ENCODE measurements around the gene COIL.

Gene COIL

DNA sequence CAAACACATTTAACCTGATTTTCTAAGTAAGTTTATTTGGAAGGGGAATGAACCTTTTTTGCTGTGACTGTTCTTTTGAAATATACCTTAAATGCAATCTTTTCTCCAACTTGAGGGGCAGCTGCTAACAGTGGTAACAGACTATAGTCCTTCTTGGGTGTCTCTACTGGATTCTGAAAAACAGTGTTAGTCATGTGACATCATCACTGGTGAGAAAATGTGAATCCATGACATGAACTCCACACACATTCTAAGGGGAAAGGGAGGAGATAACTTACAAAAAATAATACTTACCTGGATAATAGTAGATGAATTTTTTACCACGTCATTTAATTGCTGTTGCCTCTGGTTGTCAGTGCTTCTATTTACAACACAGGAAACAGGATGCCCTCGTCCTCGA, 11.3 kb downstream of the COIL start:
- H3K4me3 ChIP-seq (ENCODE audit: low read length): no peak overlapping the region
- no peak overlapping the region for H2BK15ac ChIP-seq (replicated peaks; ENCODE audit: low read depth)
- WGBS (ENCODE audit: extremely low coverage, insufficient coverage, low lambda C conversion rate): no CpG with 5 or more reads among the region's 3 CpGs
- H3K79me2 ChIP-seq (ENCODE audit: control insufficient read depth, insufficient read depth, low read length): no peaks in the 10 kb centered on the region
- no peaks in the 10 kb centered on the region for H3K27me3 ChIP-seq (ENCODE audit: insufficient read depth, low read length, poor library complexity)
- no peak overlapping the region for H3K56ac ChIP-seq (ENCODE audit: low read length)
- no peak overlapping the region for H4K8ac ChIP-seq (ENCODE audit: low read depth, low read length)
- H3K9ac ChIP-seq (ENCODE audit: low read length): no peak overlapping the region
- no peak overlapping the region for H2BK5ac ChIP-seq (ENCODE audit: low read length)
- H3K36me3 ChIP-seq (ENCODE audit: control insufficient read depth, insufficient read depth, low read length): no peaks in the 10 kb centered on the region
- no peak overlapping the region for H3K4ac ChIP-seq (ENCODE audit: low read depth, low read length)
- no peak overlapping the region for H3K4me2 ChIP-seq (ENCODE audit: low read length)
- H2AK5ac ChIP-seq (ENCODE audit: low read length): no peak overlapping the region
- H2BK120ac ChIP-seq (ENCODE audit: low read depth, low read length): no peak overlapping the region
- H4K5ac ChIP-seq (ENCODE audit: low read length): no peak overlapping the region
- no peaks in the 10 kb centered on the region for H3K4me1 ChIP-seq (ENCODE audit: control insufficient read depth, low read depth, low read length)
- DNase-seq: no peak
- no peak overlapping the region for H3K23ac ChIP-seq (ENCODE audit: low read length)
- H3K79me1 ChIP-seq (ENCODE audit: low read length): peaks cover 3% of the 10 kb centered on the region
- H3K18ac ChIP-seq (ENCODE audit: low read length): no peak overlapping the region
- no peak overlapping the region for H3K27ac ChIP-seq (ENCODE audit: low read depth, low read length)

DNA sequence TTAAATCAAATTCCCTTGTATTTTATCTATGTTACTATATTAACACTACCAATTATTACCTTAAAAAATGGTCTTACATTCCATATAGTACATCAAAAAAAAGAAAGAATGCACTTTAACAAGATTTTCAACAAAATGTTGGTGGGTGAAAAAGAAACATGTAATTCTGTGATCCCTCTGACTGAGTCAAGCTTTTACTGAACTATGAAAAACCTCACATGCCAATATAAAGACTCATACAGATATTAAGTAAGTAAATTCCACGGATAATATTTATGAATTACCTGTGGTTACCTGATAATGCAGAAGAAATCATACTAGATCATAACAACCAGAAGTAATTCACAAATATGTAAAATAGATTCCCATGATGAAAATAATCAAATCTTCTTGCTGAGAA, 12.4 kb downstream of the COIL start:
- H2BK120ac ChIP-seq (ENCODE audit: low read depth, low read length): no peak overlapping the region
- no peak overlapping the region for H3K4ac ChIP-seq (ENCODE audit: low read depth, low read length)
- no peak overlapping the region for H2BK15ac ChIP-seq (replicated peaks; ENCODE audit: low read depth)
- no peak overlapping the region for H2BK5ac ChIP-seq (ENCODE audit: low read length)
- H3K79me2 ChIP-seq (ENCODE audit: control insufficient read depth, insufficient read depth, low read length): no peaks in the 10 kb centered on the region
- no peak overlapping the region for H3K9ac ChIP-seq (ENCODE audit: low read length)
- H3K18ac ChIP-seq (ENCODE audit: low read length): no peak overlapping the region
- H4K8ac ChIP-seq (ENCODE audit: low read depth, low read length): no peak overlapping the region
- no peaks in the 10 kb centered on the region for H3K4me1 ChIP-seq (ENCODE audit: control insufficient read depth, low read depth, low read length)
- H2AK5ac ChIP-seq (ENCODE audit: low read length): no peak overlapping the region
- H4K5ac ChIP-seq (ENCODE audit: low read length): no peak overlapping the region
- no peak overlapping the region for H3K4me2 ChIP-seq (ENCODE audit: low read length)
- no peak overlapping the region for H3K23ac ChIP-seq (ENCODE audit: low read length)
- H3K36me3 ChIP-seq (ENCODE audit: control insufficient read depth, insufficient read depth, low read length): no peaks in the 10 kb centered on the region
- H3K27me3 ChIP-seq (ENCODE audit: insufficient read depth, low read length, poor library complexity): no peaks in the 10 kb centered on the region
- no peak overlapping the region for H3K27ac ChIP-seq (ENCODE audit: low read depth, low read length)
- no peak for DNase-seq
- no peak overlapping the region for H3K4me3 ChIP-seq (ENCODE audit: low read length)
- no CpG with 5 or more reads among the region's 1 CpG for WGBS (ENCODE audit: extremely low coverage, insufficient coverage, low lambda C conversion rate)
- H3K79me1 ChIP-seq (ENCODE audit: low read length): peaks cover 3% of the 10 kb centered on the region
- no peak overlapping the region for H3K56ac ChIP-seq (ENCODE audit: low read length)

DNA sequence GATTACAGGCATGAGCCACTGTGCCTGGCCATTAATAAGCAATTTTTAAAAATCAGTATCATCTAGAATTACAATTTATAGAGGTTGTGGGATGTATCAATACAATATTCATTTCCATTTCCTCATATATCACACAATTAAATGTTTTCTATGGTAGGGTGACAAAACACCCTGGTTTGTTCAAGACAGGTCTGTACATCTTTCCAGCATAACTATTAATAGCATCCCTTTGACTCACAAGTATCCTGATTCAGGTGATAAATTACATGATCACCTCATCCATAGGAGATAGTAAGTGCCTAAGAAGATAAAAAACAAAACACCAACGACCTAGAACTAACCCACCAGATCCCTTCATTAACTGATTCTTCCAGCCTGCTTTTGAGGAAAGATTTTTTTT, 13.1 kb downstream of the COIL start:
- H2AK5ac ChIP-seq (ENCODE audit: low read length): no peak overlapping the region
- H3K4me2 ChIP-seq (ENCODE audit: low read length): no peak overlapping the region
- H3K36me3 ChIP-seq (ENCODE audit: control insufficient read depth, insufficient read depth, low read length): no peaks in the 10 kb centered on the region
- no peak overlapping the region for H2BK15ac ChIP-seq (replicated peaks; ENCODE audit: low read depth)
- H3K56ac ChIP-seq (ENCODE audit: low read length): no peak overlapping the region
- H4K5ac ChIP-seq (ENCODE audit: low read length): no peak overlapping the region
- WGBS (ENCODE audit: extremely low coverage, insufficient coverage, low lambda C conversion rate): no CpG with 5 or more reads among the region's 1 CpG
- no peak overlapping the region for H3K4me3 ChIP-seq (ENCODE audit: low read length)
- no peak overlapping the region for H3K9ac ChIP-seq (ENCODE audit: low read length)
- H3K18ac ChIP-seq (ENCODE audit: low read length): no peak overlapping the region
- no peak overlapping the region for H3K23ac ChIP-seq (ENCODE audit: low read length)
- peaks cover 3% of the 10 kb centered on the region for H3K79me1 ChIP-seq (ENCODE audit: low read length)
- no peak overlapping the region for H2BK5ac ChIP-seq (ENCODE audit: low read length)
- H3K27me3 ChIP-seq (ENCODE audit: insufficient read depth, low read length, poor library complexity): no peaks in the 10 kb centered on the region
- H2BK120ac ChIP-seq (ENCODE audit: low read depth, low read length): no peak overlapping the region
- no peaks in the 10 kb centered on the region for H3K4me1 ChIP-seq (ENCODE audit: control insufficient read depth, low read depth, low read length)
- H3K79me2 ChIP-seq (ENCODE audit: control insufficient read depth, insufficient read depth, low read length): no peaks in the 10 kb centered on the region
- no peak overlapping the region for H4K8ac ChIP-seq (ENCODE audit: low read depth, low read length)
- H3K27ac ChIP-seq (ENCODE audit: low read depth, low read length): no peak overlapping the region
- H3K4ac ChIP-seq (ENCODE audit: low read depth, low read length): no peak overlapping the region
- DNase-seq: no peak

DNA sequence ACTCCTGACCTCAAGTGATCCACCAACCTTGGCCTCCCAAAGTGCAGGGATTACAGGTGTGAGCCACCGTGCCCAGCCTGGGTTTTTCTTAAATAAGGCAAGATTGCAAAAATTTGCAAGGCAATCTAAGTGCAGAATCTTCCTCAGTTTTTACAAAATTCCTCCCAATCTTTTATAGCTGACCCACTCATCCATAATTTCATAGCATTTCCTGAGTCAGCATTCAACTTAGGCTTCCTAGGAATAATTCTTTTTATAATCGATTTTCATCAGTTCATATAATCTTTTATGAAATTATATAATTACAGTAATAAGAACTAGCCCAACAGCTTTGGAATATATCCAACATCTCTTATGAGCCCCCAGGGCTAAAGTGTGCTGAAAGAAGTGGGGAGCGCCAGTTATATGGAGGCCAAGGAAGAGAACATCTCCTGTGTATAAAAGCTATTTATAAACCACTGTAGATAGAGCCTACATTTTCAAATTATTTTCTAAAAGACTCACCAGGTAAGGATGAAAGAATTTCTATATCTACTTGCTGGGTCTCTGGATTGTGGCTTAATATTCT, 14.8 kb downstream of the COIL start:
- H3K9ac ChIP-seq (ENCODE audit: low read length): no peak overlapping the region
- no peak for DNase-seq
- H3K18ac ChIP-seq (ENCODE audit: low read length): no peak overlapping the region
- H4K8ac ChIP-seq (ENCODE audit: low read depth, low read length): no peak overlapping the region
- no peak overlapping the region for H4K5ac ChIP-seq (ENCODE audit: low read length)
- H3K27ac ChIP-seq (ENCODE audit: low read depth, low read length): no peak overlapping the region
- H2BK5ac ChIP-seq (ENCODE audit: low read length): no peak overlapping the region
- no peak overlapping the region for H3K4me2 ChIP-seq (ENCODE audit: low read length)
- no peak overlapping the region for H3K4me3 ChIP-seq (ENCODE audit: low read length)
- H3K23ac ChIP-seq (ENCODE audit: low read length): no peak overlapping the region
- no peaks in the 10 kb centered on the region for H3K4me1 ChIP-seq (ENCODE audit: control insufficient read depth, low read depth, low read length)
- H3K79me2 ChIP-seq (ENCODE audit: control insufficient read depth, insufficient read depth, low read length): no peaks in the 10 kb centered on the region
- H3K36me3 ChIP-seq (ENCODE audit: control insufficient read depth, insufficient read depth, low read length): no peaks in the 10 kb centered on the region
- WGBS (ENCODE audit: extremely low coverage, insufficient coverage, low lambda C conversion rate): no CpG with 5 or more reads among the region's 3 CpGs
- no peak overlapping the region for H3K4ac ChIP-seq (ENCODE audit: low read depth, low read length)
- H3K79me1 ChIP-seq (ENCODE audit: low read length): no peaks in the 10 kb centered on the region
- H3K27me3 ChIP-seq (ENCODE audit: insufficient read depth, low read length, poor library complexity): no peaks in the 10 kb centered on the region
- no peak overlapping the region for H2AK5ac ChIP-seq (ENCODE audit: low read length)
- H2BK15ac ChIP-seq (replicated peaks; ENCODE audit: low read depth): no peak overlapping the region
- no peak overlapping the region for H3K56ac ChIP-seq (ENCODE audit: low read length)
- H2BK120ac ChIP-seq (ENCODE audit: low read depth, low read length): no peak overlapping the region

DNA sequence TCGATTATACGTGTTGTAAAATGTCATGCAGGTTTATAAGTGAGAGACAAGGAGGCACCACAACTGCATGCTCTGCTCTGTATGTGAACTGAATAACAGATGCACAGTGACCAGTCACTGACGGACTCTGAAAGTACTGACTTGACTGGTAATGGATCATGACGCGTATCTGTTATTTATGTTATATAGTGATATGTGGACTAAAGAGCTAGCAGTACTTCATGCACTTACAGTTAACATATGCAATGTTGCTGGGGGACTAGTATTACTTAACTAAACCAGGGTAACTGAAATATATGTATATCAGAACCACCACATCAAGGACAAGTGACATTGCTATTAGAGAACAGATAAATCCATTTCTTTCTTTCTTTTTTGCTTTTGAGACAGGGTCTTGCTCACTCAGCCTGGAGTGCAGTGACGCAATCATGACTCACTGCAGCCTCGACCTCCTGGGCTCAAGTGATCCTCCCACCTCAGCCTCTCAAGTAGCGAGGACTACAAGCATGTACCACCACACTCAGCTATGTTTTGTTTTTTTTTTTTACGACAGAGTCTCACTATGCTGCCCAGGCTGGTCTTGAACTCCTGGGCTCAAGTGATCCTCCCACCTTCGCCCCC, 17.2 kb downstream of the COIL start:
- Histone ChIP-seq H3K4me3 (ENCODE audit: low read length) (no peak overlapping the region), H3K36me3 (ENCODE audit: control insufficient read depth, insufficient read depth, low read length) (no peaks in the 10 kb centered on the region), H3K27ac (ENCODE audit: low read depth, low read length) (no peak overlapping the region), H3K23ac (ENCODE audit: low read length) (no peak overlapping the region), H3K79me1 (ENCODE audit: low read length) (no peaks in the 10 kb centered on the region), H3K4me1 (ENCODE audit: control insufficient read depth, low read depth, low read length) (no peaks in the 10 kb centered on the region), H2BK15ac (replicated peaks; ENCODE audit: low read depth) (no peak overlapping the region), H3K27me3 (ENCODE audit: insufficient read depth, low read length, poor library complexity) (no peaks in the 10 kb centered on the region), H2BK5ac (ENCODE audit: low read length) (no peak overlapping the region), H3K56ac (ENCODE audit: low read length) (no peak overlapping the region), H3K4me2 (ENCODE audit: low read length) (no peak overlapping the region), H3K4ac (ENCODE audit: low read depth, low read length) (no peak overlapping the region), H4K5ac (ENCODE audit: low read length) (no peak overlapping the region), H3K18ac (ENCODE audit: low read length) (no peak overlapping the region), H4K8ac (ENCODE audit: low read depth, low read length) (no peak overlapping the region), H2BK120ac (ENCODE audit: low read depth, low read length) (no peak overlapping the region), H2AK5ac (ENCODE audit: low read length) (no peak overlapping the region), H3K9ac (ENCODE audit: low read length) (no peak overlapping the region), H3K79me2 (ENCODE audit: control insufficient read depth, insufficient read depth, low read length) (no peaks in the 10 kb centered on the region)
- WGBS (ENCODE audit: extremely low coverage, insufficient coverage, low lambda C conversion rate): no CpG with 5 or more reads among the region's 10 CpGs
- no peak for DNase-seq

All from mesendoderm (in vitro differentiated cells).